HEK293T (cell line): ENCODE results near the gene INSC.
A peak's percentile ranks its signal among the peaks of the same experiment; 100 is the strongest.

Experiments used
- CTCF ChIA-PET: fragments of 350-600 bp; formaldehyde crosslinking; extraction: SDS; loops from one replicate; lab custom pipeline; 2021; ENCODE audit warnings: antibody characterized with exemption, inconsistent platforms; lab: Yijun Ruan, JAX
- POLR2A ChIA-PET: fragments of 350-600 bp; formaldehyde crosslinking; extraction: SDS; loops from one replicate; lab custom pipeline; 2020; ENCODE audit warnings: antibody characterized with exemption, inconsistent platforms; lab: Yijun Ruan, JAX
- DNase-seq: peaks from one replicate; pipeline ENCODE4 v3.0.0; 2012; ENCODE audit warnings: mixed read lengths; ENCODE audit errors: extremely low spot score
- ARNT ChIP-seq: fragments of 450-650 bp; IDR thresholded peaks from 2 replicates; pipeline ENCODE4 v1.6.1; 2017; ENCODE audit warnings: mild to moderate bottlenecking
- BHLHE40 ChIP-seq: fragments of 450-650 bp; IDR thresholded peaks from 2 replicates; pipeline ENCODE4 v1.6.1; 2016; ENCODE audit warnings: mild to moderate bottlenecking, moderate library complexity, borderline replicate concordance
- CTBP1 ChIP-seq: fragments of 450-650 bp; IDR thresholded peaks from 2 replicates; pipeline ENCODE4 v1.6.1; 2016; ENCODE audit warnings: borderline replicate concordance
- ELF4 ChIP-seq: fragments of 450-650 bp; IDR thresholded peaks from 2 replicates; pipeline ENCODE4 v1.6.1; 2017; ENCODE audit warnings: antibody characterized with exemption
- FOXA1 ChIP-seq: fragments of 450-650 bp; IDR thresholded peaks from 2 replicates; pipeline ENCODE4 v1.6.1; 2016; ENCODE audit warnings: mild to moderate bottlenecking
- FOXK2 ChIP-seq: fragments of 450-650 bp; IDR thresholded peaks from 2 replicates; pipeline ENCODE4 v1.6.1; 2016; ENCODE audit warnings: mild to moderate bottlenecking
- FOXM1 ChIP-seq: fragments of 450-650 bp; IDR thresholded peaks from 2 replicates; pipeline ENCODE4 v1.6.1; 2017; ENCODE audit warnings: mild to moderate bottlenecking, borderline replicate concordance
- HDGF ChIP-seq: fragments of 450-650 bp; IDR thresholded peaks from 2 replicates; pipeline ENCODE4 v1.6.1; 2017; ENCODE audit warnings: antibody characterized with exemption, borderline replicate concordance
- L3MBTL2 ChIP-seq: fragments of 450-650 bp; conservative IDR thresholded peaks from 2 replicates; pipeline ENCODE4 v1.6.1; 2016; ENCODE audit warnings: mild to moderate bottlenecking
- LEF1 ChIP-seq: fragments of 450-650 bp; IDR thresholded peaks from 2 replicates; pipeline ENCODE4 v1.6.1; 2017; ENCODE audit warnings: mild to moderate bottlenecking, borderline replicate concordance
- NFRKB ChIP-seq: fragments of 450-650 bp; IDR thresholded peaks from 2 replicates; pipeline ENCODE4 v1.6.1; 2016; ENCODE audit warnings: mild to moderate bottlenecking, moderate library complexity
- PKNOX1 ChIP-seq: fragments of 450-650 bp; IDR thresholded peaks from 2 replicates; pipeline ENCODE4 v1.6.1; 2016
- SP1 ChIP-seq: fragments of 450-650 bp; IDR thresholded peaks from 2 replicates; pipeline ENCODE4 v1.6.1; 2017
- SUZ12 ChIP-seq: fragments of 450-650 bp; IDR thresholded peaks from 2 replicates; pipeline ENCODE4 v1.6.1; 2016; ENCODE audit warnings: mild to moderate bottlenecking
- TARDBP ChIP-seq: fragments of 450-650 bp; IDR thresholded peaks from 2 replicates; pipeline ENCODE4 v1.6.1; 2016
- ZNF384 ChIP-seq: fragments of 450-650 bp; IDR thresholded peaks from 2 replicates; pipeline ENCODE4 v1.6.1; 2016

Gene INSC

GRCh38 chr11:15213471-15214231, 98.9 kb downstream of the INSC start:
- DNase-seq = no peak
- ChIA-PET CTCF (interaction anchor here (0.7 kb wide), 1 partner anchor 55 kb away, joined by 3 read pairs; no protein-coding TSS in a partner anchor), POLR2A (no interaction called here)
- TF ChIP-seq LEF1 = no peak
- no peak for TF ChIP-seq PKNOX1
- TF ChIP-seq ZNF384 = no peak
- TF ChIP-seq FOXM1 = no peak
- no peak for TF ChIP-seq FOXK2
- TF ChIP-seq ELF4 = no peak
- TF ChIP-seq SUZ12 = no peak
- TF ChIP-seq ARNT = no peak
- no peak for TF ChIP-seq CTBP1
- TF ChIP-seq HDGF = no peak
- no peak for TF ChIP-seq SP1
- no peak for TF ChIP-seq L3MBTL2

- no peak for TF ChIP-seq TARDBP
- no peak for TF ChIP-seq NFRKB
- no peak for TF ChIP-seq CTBP1
- TF ChIP-seq LEF1 = no peak
- TF ChIP-seq BHLHE40 = no peak
- no peak for TF ChIP-seq L3MBTL2
- TF ChIP-seq FOXA1 = no peak
- TF ChIP-seq HDGF = no peak
- TF ChIP-seq SUZ12 = no peak
- no peak for TF ChIP-seq ZNF384
- TF ChIP-seq SP1 = no peak
- no peak for TF ChIP-seq PKNOX1
- ChIA-PET POLR2A (no interaction called here), CTCF (no interaction called here)
- no peak for DNase-seq
These were observed 100.3 kb downstream of the INSC start for GRCh38 chr11:15215005-15215404.

- DNase-seq = peak; percentile 27
- TF ChIP-seq CTBP1 (no peak), FOXK2 (no peak), SUZ12 (no peak), HDGF (no peak), LEF1 (no peak), ZNF384 (no peak), ELF4 (no peak), PKNOX1 (no peak), TARDBP (no peak)
- CTCF ChIA-PET = no interaction called here
- POLR2A ChIA-PET = no interaction called here
These were observed 102.0 kb downstream of the INSC start for GRCh38 chr11:15216678-15217077.

- CTCF ChIA-PET = no interaction called here
- TF ChIP-seq HDGF = no peak
- no peak for TF ChIP-seq FOXA1
- TF ChIP-seq FOXM1 = no peak
- no peak for TF ChIP-seq TARDBP
- TF ChIP-seq L3MBTL2 = no peak
- TF ChIP-seq PKNOX1 = no peak
- TF ChIP-seq CTBP1 = no peak
- no peak for TF ChIP-seq BHLHE40
- TF ChIP-seq ELF4 = no peak
- TF ChIP-seq FOXK2 = no peak
- no peak for TF ChIP-seq SUZ12
- no peak for TF ChIP-seq LEF1
- no peak for TF ChIP-seq ZNF384
- no peak for TF ChIP-seq SP1
- TF ChIP-seq NFRKB = no peak
- no peak for TF ChIP-seq ARNT
- DNase-seq = no peak
- POLR2A ChIA-PET = no interaction called here
These were observed 102.7 kb downstream of the INSC start for GRCh38 chr11:15217416-15217815.

- POLR2A ChIA-PET = no interaction called here
- CTCF ChIA-PET = interaction anchor here (0.6 to 0.7 kb wide), 2 partner anchors 12 to 148 kb away, joined by 3 read pairs; no protein-coding TSS in a partner anchor
- no peak for DNase-seq
- TF ChIP-seq ZNF384 (no peak), NFRKB (no peak), CTBP1 (no peak), BHLHE40 (no peak), LEF1 (no peak), PKNOX1 (no peak), FOXA1 (no peak), TARDBP (no peak), FOXM1 (no peak), L3MBTL2 (no peak)
These were observed 108.1 kb downstream of the INSC start for GRCh38 chr11:15222777-15223176.
